ENCODE data around the gene RPTOR.

DNA sequence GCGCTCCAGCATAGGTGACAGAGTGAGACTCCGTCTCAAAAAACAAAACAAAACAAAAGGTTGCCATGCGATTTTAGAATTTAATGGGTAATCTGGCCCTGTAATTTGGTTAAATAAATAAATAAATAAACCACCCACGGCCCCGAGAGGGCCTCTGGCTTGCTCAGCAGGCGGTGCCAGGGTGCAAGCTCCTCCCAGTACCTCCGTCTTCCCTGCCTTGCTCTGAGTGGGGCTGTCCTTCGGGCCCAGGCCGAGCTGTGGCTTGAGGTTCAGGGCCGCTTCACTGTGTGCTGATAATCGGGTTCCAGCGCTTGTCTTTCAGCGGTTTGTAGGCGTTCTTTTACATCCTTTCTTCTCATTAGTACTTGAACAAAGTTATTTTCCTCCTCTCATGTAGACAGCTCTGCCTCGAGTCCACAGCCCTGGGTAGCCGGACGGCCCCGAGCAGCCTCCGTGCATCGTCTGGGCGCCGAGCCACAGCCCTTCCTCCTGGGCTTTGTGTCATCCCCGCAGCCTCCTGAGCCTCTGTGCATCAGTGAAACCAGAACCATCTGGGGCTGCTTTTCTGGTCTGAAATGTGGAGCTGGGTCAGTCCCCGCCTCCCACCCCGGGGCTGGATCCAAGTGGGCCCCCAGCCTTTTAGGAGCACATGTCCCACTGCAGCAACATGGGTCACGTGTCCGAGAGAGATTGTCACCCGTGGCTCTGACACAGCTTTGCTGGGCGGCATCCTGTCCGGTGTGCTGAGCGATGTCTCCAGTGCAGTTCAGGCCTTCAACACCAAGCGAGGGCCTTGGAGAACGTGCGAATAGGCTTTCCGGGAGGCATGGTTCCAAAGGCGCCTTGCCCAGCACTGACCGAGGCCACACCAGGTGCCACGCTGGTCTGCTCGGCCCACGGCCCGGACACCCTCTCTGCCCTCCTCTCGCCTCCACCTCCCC, 289.6 kb downstream of the RPTOR start:
- TF ChIP-seq, protein P1, sequence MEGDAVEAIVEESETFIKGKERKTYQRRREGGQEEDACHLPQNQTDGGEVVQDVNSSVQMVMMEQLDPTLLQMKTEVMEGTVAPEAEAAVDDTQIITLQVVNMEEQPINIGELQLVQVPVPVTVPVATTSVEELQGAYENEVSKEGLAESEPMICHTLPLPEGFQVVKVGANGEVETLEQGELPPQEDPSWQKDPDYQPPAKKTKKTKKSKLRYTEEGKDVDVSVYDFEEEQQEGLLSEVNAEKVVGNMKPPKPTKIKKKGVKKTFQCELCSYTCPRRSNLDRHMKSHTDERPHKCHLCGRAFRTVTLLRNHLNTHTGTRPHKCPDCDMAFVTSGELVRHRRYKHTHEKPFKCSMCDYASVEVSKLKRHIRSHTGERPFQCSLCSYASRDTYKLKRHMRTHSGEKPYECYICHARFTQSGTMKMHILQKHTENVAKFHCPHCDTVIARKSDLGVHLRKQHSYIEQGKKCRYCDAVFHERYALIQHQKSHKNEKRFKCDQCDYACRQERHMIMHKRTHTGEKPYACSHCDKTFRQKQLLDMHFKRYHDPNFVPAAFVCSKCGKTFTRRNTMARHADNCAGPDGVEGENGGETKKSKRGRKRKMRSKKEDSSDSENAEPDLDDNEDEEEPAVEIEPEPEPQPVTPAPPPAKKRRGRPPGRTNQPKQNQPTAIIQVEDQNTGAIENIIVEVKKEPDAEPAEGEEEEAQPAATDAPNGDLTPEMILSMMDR (conservative IDR thresholded peaks at IDR 0.05; ENCODE audit: low read length), result no peak
- TF ChIP-seq EZH2phosphoT487 (IDR thresholded peaks at IDR 0.05; ENCODE audit: borderline replicate concordance, low read depth, low read length), result no peak

All from OCI-LY7 (cell line).